ENCODE data around the gene GPRASP3. TPM values are rescaled to one million over a fixed set of nuclear protein-coding genes. Genes with fewer than 3 reads are reported as not detected.

The GPRASP3 gene
- total RNA-seq, 1 donor from 2014 or later, result 0.65 TPM

Other genes with a start within 250 kb of the GPRASP3 start
- gene TCP11X2, start 248.9 kb upstream of the GPRASP3 start, total RNA-seq, result not detected in 2 replicates
- gene TMSB15A, start 204.0 kb upstream of the GPRASP3 start, total RNA-seq, result not detected in 2 replicates
- 6.0 and 6.2 TPM in 2 replicates for gene ARMCX5, start 121.2 kb upstream of the GPRASP3 start, total RNA-seq
- 0.44 and 0.47 TPM in 2 replicates for gene GPRASP1, start 69.3 kb upstream of the GPRASP3 start, total RNA-seq
- 0.10 and 0.15 TPM in 2 replicates for gene GPRASP2, start 8.3 kb upstream of the GPRASP3 start, total RNA-seq
- gene RAB40AL, start 216.5 kb downstream of the GPRASP3 start, total RNA-seq, result 0.41 and 0.44 TPM in 2 replicates